ENCODE results near the gene ZBTB7C.

Gene ZBTB7C

GRCh38 chr18:48049757-48050156, 359.4 kb downstream of the ZBTB7C start:
- DNase-seq (ENCODE audit: extremely low read depth in 1 of 2, low read depth in 1 of 2): no peak

- DNase-seq (ENCODE audit: extremely low read depth in 1 of 2, low read depth in 1 of 2): no peak
Measured at GRCh38 chr18:48048251-48048650, 360.9 kb downstream of the ZBTB7C start.

GRCh38 chr18:48046843-48047242, 362.3 kb downstream of the ZBTB7C start:
- DNase-seq (ENCODE audit: extremely low read depth in 1 of 2, low read depth in 1 of 2): no peak

- no peak for DNase-seq (ENCODE audit: extremely low read depth in 1 of 2, low read depth in 1 of 2)
Measured at GRCh38 chr18:48045744-48046143, 363.4 kb downstream of the ZBTB7C start.

GRCh38 chr18:48044944-48045343, 364.2 kb downstream of the ZBTB7C start:
- no peak for DNase-seq (ENCODE audit: extremely low read depth in 1 of 2, low read depth in 1 of 2)

GRCh38 chr18:48043166-48043565, 366.0 kb downstream of the ZBTB7C start:
- DNase-seq (ENCODE audit: extremely low read depth in 1 of 2, low read depth in 1 of 2): no peak

GRCh38 chr18:48042431-48042830, 366.8 kb downstream of the ZBTB7C start:
- no peak for DNase-seq (ENCODE audit: extremely low read depth in 1 of 2, low read depth in 1 of 2)

GRCh38 chr18:48040457-48041110, 368.6 kb downstream of the ZBTB7C start:
- DNase-seq (ENCODE audit: extremely low read depth in 1 of 2, low read depth in 1 of 2): no peak

- no peak for DNase-seq (ENCODE audit: extremely low read depth in 1 of 2, low read depth in 1 of 2)
Measured at GRCh38 chr18:48039769-48040215, 369.4 kb downstream of the ZBTB7C start.

GRCh38 chr18:48038636-48039035, 370.5 kb downstream of the ZBTB7C start:
- DNase-seq (ENCODE audit: extremely low read depth in 1 of 2, low read depth in 1 of 2): no peak

GRCh38 chr18:48037481-48038271, 371.5 kb downstream of the ZBTB7C start:
- DNase-seq (ENCODE audit: extremely low read depth in 1 of 2, low read depth in 1 of 2): no peak

GRCh38 chr18:48036641-48037421, 372.4 kb downstream of the ZBTB7C start:
- DNase-seq (ENCODE audit: extremely low read depth in 1 of 2, low read depth in 1 of 2): no peak

- DNase-seq (ENCODE audit: extremely low read depth in 1 of 2, low read depth in 1 of 2): no peak
Measured at GRCh38 chr18:48036226-48036625, 373.0 kb downstream of the ZBTB7C start.

- no peak for DNase-seq (ENCODE audit: extremely low read depth in 1 of 2, low read depth in 1 of 2)
Measured at GRCh38 chr18:48035556-48035860, 373.7 kb downstream of the ZBTB7C start.

GRCh38 chr18:48034651-48035555, 374.3 kb downstream of the ZBTB7C start:
- no peak for DNase-seq (ENCODE audit: extremely low read depth in 1 of 2, low read depth in 1 of 2)

- no peak for DNase-seq (ENCODE audit: extremely low read depth in 1 of 2, low read depth in 1 of 2)
Measured at GRCh38 chr18:48033790-48034650, 375.2 kb downstream of the ZBTB7C start.

- DNase-seq (ENCODE audit: extremely low read depth in 1 of 2, low read depth in 1 of 2): no peak
Measured at GRCh38 chr18:48032876-48033789, 376.1 kb downstream of the ZBTB7C start.

GRCh38 chr18:48031641-48032040, 377.5 kb downstream of the ZBTB7C start:
- DNase-seq (ENCODE audit: extremely low read depth in 1 of 2, low read depth in 1 of 2): no peak

Measured in stimulated activated CD8-positive, alpha-beta memory T cell treated with anti-CD3 and anti-CD28 coated beads, Interleukin-7, amount 100 ng/mL, for 48 hours (primary cell).